Measurements from ENCODE around the gene EBLN1. TPM values are rescaled to one million over a fixed set of nuclear protein-coding genes. Genes with fewer than 3 reads are reported as not detected.
"Not testable (repeated sequence)": the region's sequence is repeated elsewhere in the genome, so short reads cannot be mapped to it uniquely, and the experiment has no call there.

EBLN1 gene
- total RNA-seq, 2 donors from 2014 or later, result not detected

DNA sequence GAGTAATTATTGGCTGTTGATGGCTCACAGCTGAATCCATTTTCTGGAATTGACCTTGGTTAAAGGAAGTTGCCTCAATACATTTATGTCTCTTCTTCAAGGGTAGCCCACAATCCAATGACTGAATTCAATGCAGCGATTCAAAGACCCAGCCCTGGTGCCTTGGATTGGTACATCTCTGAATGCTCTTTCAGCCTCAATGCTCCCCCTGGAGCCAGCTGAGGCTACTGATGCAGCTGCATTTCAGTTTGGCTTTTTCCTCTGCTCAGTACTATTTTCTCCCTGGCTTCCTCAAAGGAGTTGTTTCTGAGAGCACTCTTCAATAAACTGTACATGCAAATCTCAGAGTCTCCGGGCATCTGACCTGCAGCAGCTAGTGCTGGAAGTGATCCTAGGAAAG, 633 bp upstream of the EBLN1 start:
- no peak for ATAC-seq

DNA sequence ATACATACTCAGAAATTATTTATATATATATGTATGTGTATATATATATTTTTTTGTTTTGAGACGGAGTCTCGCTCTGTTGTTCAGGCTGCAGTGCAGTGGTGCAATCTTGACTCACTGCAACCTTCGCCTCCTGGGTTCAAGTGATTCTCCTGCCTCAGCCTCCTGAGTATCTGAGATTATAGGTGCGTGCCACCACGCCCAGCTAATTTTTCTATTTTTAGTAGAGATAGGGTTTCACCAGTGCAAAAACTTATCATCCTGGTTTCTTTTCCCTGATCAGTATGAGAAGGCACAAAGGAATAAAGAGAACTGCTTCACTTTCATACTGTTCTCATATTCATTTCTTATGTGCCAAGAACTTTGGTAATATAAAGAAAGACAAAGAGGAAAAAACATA, 731 bp downstream of the EBLN1 start:
- not testable (repeated sequence) for H3K36me3 Mint-ChIP-seq (ENCODE audit: low read depth); DNase-seq; ATAC-seq; H3K4me1 Mint-ChIP-seq; H3K4me3 Mint-ChIP-seq; H3K27ac Mint-ChIP-seq; H3K9me3 ChIP-seq (ENCODE audit: control insufficient read depth, low read length, poor library complexity, severe bottlenecking)
- H3K27me3 Mint-ChIP-seq, result peaks cover 32% of the 10 kb centered on the region

More for the DNA sequence above, 633 bp upstream of the EBLN1 start:
- Mint-ChIP-seq H3K27ac (no peak overlapping the region), H3K4me1 (no peaks in the 10 kb centered on the region), H3K4me3 (no peak overlapping the region), H3K27me3 (peaks cover 33% of the 10 kb centered on the region), H3K36me3 (ENCODE audit: low read depth) (no peaks in the 10 kb centered on the region)
- no peaks in the 10 kb centered on the region for H3K9me3 ChIP-seq (ENCODE audit: control insufficient read depth, low read length, poor library complexity, severe bottlenecking)
- no peak for DNase-seq

DNA sequence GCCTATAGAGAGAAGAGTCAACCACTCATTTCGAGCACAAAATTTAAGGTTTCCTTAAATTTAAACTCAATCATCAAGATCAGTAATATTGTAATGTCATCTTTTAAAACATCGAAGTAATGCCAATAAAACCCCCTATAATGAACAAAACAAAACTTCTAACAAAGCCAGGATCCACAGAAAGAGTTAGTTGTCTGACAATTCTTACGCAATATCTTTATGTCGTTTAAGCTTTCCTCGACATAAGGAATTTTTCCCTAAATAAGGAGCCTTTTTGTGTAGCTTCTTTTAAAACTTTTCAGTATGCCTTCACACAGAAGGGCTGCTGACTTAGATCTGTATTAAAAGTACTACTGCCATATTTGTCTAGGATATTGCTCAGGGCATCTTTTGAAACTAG, 7.5 kb downstream of the EBLN1 start:
- DNase-seq (no peak), ATAC-seq (no peak)
- Mint-ChIP-seq H3K27me3 (peaks cover 47% of the 10 kb centered on the region), H3K27ac (no peak overlapping the region), H3K36me3 (ENCODE audit: low read depth) (no peaks in the 10 kb centered on the region), H3K4me3 (no peak overlapping the region), H3K4me1 (no peaks in the 10 kb centered on the region)
- no peaks in the 10 kb centered on the region for H3K9me3 ChIP-seq (ENCODE audit: control insufficient read depth, low read length, poor library complexity, severe bottlenecking)

DNA sequence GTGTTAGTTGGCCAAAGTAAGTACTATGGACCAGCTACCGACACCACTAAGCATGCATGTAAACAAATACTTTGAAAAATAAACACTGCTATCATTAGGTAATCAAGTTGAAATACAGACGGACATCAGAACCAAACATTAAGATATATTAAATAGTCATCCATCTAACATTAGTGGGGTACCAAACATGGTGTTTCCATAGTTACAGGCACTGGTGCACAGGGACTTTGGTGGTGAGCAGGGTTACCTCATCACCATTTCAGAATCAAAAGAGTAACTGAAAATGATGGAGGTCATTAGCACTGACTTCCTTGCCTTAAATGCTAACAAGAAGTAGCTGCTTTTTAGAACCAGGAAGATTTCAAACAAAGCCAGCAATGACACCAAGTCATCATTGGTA, 23.9 kb downstream of the EBLN1 start:
- H3K27me3 Mint-ChIP-seq, result peaks cover 9% of the 10 kb centered on the region
- H3K9me3 ChIP-seq (ENCODE audit: control insufficient read depth, low read length, poor library complexity, severe bottlenecking), result no peaks in the 10 kb centered on the region
- ATAC-seq, result no peak
- H3K4me1 Mint-ChIP-seq, result no peaks in the 10 kb centered on the region
- H3K4me3 Mint-ChIP-seq, result no peak overlapping the region
- H3K36me3 Mint-ChIP-seq (ENCODE audit: low read depth), result no peaks in the 10 kb centered on the region
- no peak overlapping the region for H3K27ac Mint-ChIP-seq
- DNase-seq, result no peak

DNA sequence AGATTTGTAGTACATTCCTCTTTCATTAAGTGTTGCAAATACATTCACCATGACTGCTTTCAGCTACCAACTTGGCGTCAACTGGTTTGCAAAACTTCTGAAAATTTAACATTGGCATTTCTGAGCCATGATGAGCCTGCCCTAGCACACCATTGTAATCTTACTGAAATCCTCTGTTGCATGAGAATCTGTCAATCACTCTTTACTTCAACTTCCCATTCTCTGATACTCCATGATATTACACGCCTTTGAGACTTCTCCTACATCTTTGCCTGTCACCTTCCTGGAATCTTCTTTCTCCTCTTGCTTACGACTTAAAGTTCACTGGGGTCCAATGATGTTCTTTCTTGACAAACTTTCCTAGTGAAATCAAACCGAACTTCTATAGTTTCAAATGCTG, 32.2 kb downstream of the EBLN1 start:
- no peaks in the 10 kb centered on the region for H3K9me3 ChIP-seq (ENCODE audit: control insufficient read depth, low read length, poor library complexity, severe bottlenecking)
- Mint-ChIP-seq H3K4me1 (no peaks in the 10 kb centered on the region), H3K36me3 (ENCODE audit: low read depth) (peaks cover 2% of the 10 kb centered on the region), H3K27me3 (peaks cover 62% of the 10 kb centered on the region), H3K27ac (no peak overlapping the region), H3K4me3 (no peak overlapping the region)
- no peak for DNase-seq
- no peak for ATAC-seq

DNA sequence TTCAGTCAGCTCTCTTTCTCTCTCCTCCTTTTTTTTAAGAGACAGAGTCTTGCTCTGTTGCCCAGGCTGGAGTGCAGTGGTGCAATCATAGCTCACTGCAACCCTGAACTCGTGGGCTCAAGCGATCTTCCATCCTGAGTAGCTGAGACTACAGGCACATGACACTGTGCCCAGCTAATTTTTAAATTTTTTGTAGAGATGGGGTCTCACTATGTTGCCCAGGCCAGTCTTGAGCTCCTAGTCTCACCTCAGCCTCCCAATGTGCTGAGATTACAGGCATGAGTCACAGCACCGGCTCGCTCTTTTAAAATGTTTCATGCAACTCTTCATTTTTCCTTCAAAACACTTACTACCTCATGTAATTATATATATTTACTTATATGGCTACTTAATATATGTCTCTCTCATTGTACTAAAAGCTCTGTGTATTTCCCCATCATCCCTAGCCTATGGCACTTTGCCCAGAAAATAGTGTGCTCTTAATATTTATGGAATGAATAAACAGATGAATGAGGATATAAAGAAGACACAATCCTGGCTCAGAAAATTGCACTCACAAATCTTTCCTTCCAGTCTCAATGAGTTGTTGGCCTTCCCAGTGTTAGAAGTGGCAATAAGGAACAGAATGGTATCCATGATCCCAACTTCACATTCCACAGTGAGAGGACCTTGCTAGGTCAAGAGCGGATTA, 33.9 kb downstream of the EBLN1 start:
- H3K27me3 Mint-ChIP-seq, result peaks cover 62% of the 10 kb centered on the region
- peaks cover 2% of the 10 kb centered on the region for H3K36me3 Mint-ChIP-seq (ENCODE audit: low read depth)
- no peaks in the 10 kb centered on the region for H3K4me1 Mint-ChIP-seq
- ATAC-seq (no peak), DNase-seq (no peak)
- no peak overlapping the region for H3K4me3 Mint-ChIP-seq
- H3K27ac Mint-ChIP-seq, result no peak overlapping the region
- H3K9me3 ChIP-seq (ENCODE audit: control insufficient read depth, low read length, poor library complexity, severe bottlenecking), result no peaks in the 10 kb centered on the region

DNA sequence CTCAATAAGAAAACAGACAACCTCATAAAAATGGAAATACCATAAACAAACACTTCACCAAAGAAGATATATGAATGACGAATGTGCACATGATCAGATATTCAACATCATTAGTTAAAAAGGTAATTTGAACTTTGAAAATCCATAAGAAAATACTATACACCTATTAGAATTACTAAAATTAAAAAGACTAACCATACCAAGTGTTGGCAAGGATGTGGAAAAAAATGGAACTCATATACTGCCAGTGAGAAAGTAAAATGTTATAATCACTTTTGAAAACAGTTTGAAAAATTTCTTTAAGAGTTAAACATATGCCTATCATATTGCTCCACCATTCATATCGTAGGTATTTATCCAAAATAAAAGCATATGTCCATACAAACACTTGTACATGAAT, 37.1 kb downstream of the EBLN1 start:
- no peaks in the 10 kb centered on the region for H3K9me3 ChIP-seq (ENCODE audit: control insufficient read depth, low read length, poor library complexity, severe bottlenecking)
- no peak for ATAC-seq
- Mint-ChIP-seq H3K27me3 (peaks cover 45% of the 10 kb centered on the region), H3K27ac (no peak overlapping the region), H3K4me1 (no peaks in the 10 kb centered on the region), H3K4me3 (no peak overlapping the region), H3K36me3 (ENCODE audit: low read depth) (peaks cover 2% of the 10 kb centered on the region)
- no peak for DNase-seq

DNA sequence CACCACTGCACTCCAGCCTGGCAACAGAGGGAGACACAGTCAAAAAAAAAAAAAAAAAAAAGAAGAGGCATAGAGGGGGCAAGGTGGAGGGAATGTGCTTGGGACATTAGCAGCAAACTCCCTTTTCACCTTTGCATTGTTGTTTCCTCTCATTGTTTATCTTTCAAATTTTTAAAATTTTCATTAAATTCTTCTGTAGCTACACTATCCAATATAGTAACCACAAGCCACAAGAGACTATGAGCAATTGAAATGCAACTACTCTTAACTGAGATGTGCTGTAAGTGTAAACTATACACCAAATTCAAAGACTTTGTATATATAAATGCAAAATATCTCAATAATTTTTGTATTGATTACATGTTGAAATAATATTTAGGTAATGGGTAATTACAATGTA, 43.4 kb downstream of the EBLN1 start:
- Mint-ChIP-seq H3K36me3 (ENCODE audit: low read depth) (peaks cover 2% of the 10 kb centered on the region), H3K27me3 (peaks cover 40% of the 10 kb centered on the region), H3K27ac (no peak overlapping the region), H3K4me1 (no peaks in the 10 kb centered on the region), H3K4me3 (no peak overlapping the region)
- ATAC-seq (no peak), DNase-seq (no peak)
- H3K9me3 ChIP-seq (ENCODE audit: control insufficient read depth, low read length, poor library complexity, severe bottlenecking), result no peaks in the 10 kb centered on the region

DNA sequence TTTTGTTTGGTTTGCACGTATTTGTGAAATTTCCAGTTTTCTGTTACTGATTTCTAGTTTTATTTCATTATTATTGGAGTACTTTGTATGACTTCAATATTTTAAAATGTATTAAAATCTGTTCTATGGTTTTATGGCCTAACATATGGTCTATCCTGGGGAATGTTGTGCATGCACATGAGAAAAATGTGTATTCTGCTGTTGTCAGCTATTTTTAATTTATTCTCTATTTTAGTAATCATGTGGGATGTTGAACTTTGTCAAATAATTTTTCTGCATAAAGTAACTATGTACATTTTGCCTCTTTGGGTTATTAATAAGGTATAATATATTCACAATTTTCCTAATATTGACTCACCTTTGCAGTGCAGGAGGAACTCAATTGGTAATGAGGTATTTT, 46.7 kb downstream of the EBLN1 start:
- H3K27me3 Mint-ChIP-seq, result peaks cover 37% of the 10 kb centered on the region
- no peak for DNase-seq
- no peak for ATAC-seq
- no peak overlapping the region for H3K27ac Mint-ChIP-seq
- peaks cover 4% of the 10 kb centered on the region for H3K36me3 Mint-ChIP-seq (ENCODE audit: low read depth)
- no peaks in the 10 kb centered on the region for H3K4me1 Mint-ChIP-seq
- no peak overlapping the region for H3K4me3 Mint-ChIP-seq
- no peaks in the 10 kb centered on the region for H3K9me3 ChIP-seq (ENCODE audit: control insufficient read depth, low read length, poor library complexity, severe bottlenecking)

DNA sequence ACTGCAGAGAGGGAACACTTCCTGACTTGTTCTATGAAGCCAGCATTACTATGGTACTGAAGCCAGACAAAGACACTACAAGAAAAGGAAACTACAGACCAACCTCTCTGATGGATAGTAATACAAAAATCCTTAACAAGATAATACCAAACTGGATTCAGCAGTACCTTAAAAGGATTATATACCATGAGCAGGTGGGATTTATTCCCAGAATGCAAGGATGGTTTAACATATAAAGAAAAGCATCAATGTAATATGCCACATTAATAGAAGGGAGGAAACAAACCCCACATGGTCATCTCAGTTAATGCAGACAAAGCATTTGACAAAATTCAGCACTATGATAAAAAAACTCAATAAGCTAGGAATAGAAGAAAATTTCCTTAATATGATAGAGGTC, 47.2 kb downstream of the EBLN1 start:
- no peak for DNase-seq
- peaks cover 4% of the 10 kb centered on the region for H3K36me3 Mint-ChIP-seq (ENCODE audit: low read depth)
- no peaks in the 10 kb centered on the region for H3K9me3 ChIP-seq (ENCODE audit: control insufficient read depth, low read length, poor library complexity, severe bottlenecking)
- H3K4me1 Mint-ChIP-seq, result no peaks in the 10 kb centered on the region
- no peak for ATAC-seq
- no peak overlapping the region for H3K27ac Mint-ChIP-seq
- H3K27me3 Mint-ChIP-seq, result peaks cover 34% of the 10 kb centered on the region
- no peak overlapping the region for H3K4me3 Mint-ChIP-seq

DNA sequence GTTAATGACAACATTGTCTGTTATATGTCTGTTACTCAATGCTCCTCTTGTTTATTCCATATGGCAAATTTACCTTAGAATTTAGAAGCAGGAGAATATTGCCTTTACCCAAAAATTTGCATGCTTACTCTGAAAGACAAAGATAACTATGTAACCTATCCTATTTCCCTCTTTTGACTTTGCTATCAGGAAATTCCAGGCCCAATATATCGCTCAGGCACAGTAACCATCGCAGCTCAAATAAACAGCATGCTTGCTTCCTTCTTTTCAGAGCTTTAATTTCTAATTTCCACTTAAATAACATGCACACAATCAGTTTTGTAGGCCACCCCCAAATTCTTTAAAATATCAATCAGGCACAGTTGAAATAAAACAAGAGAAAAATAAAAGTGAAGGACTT, 57.8 kb downstream of the EBLN1 start:
- Mint-ChIP-seq H3K36me3 (ENCODE audit: low read depth) (no peaks in the 10 kb centered on the region), H3K4me3 (no peak overlapping the region), H3K4me1 (peaks cover 7% of the 10 kb centered on the region), H3K27me3 (peaks cover 15% of the 10 kb centered on the region), H3K27ac (no peak overlapping the region)
- DNase-seq, result no peak
- no peak for ATAC-seq
- H3K9me3 ChIP-seq (ENCODE audit: control insufficient read depth, low read length, poor library complexity, severe bottlenecking), result no peaks in the 10 kb centered on the region

DNA sequence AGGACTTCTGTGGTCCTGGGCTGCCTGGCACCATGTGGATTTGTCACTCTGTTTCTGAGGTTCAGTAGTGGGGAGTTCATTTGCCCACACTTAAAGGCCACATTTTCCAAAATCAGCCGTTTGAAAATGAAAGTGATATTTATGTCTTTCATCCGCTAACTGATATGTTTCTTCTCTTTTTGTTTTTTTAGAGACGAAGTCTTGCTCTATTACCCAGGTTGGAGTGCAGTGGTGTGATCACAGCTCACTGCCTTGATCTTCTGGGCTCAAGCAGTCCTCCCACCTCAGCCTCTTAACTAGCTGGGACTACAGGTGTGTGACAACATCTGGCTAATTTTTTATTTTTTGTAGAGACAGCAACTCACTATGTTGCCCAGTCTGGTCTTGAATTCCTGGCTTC, 58.6 kb downstream of the EBLN1 start:
- no peak for DNase-seq
- no peaks in the 10 kb centered on the region for H3K9me3 ChIP-seq (ENCODE audit: control insufficient read depth, low read length, poor library complexity, severe bottlenecking)
- Mint-ChIP-seq H3K4me1 (peaks cover 7% of the 10 kb centered on the region), H3K36me3 (ENCODE audit: low read depth) (no peaks in the 10 kb centered on the region), H3K4me3 (peak overlapping the region; percentile 82), H3K27ac (peak overlapping the region; percentile 78), H3K27me3 (peaks cover 15% of the 10 kb centered on the region)
- no peak for ATAC-seq
